Lower leg skin (tissue), 4 donors: ENCODE measurements around the gene OSGEP. TPM values are rescaled to one million over a fixed set of nuclear protein-coding genes. Genes with fewer than 3 reads are reported as not detected.

Experiments
- DNase-seq, 2 donors: peaks; one replicate each; pipeline ENCODE4 v3.0.0-alpha.2; 2019; ENCODE audit warnings: low spot score in 2 of 2
- H3K4me3 ChIP-seq: fragments of 200-600 bp; sonication (generic); 2 replicates; pipeline ENCODE4 v1.5.1; 2017; ENCODE audit warnings: mild to moderate bottlenecking, low read depth; ENCODE audit not compliant: poor library complexity, severe bottlenecking
- POLR2A ChIP-seq, 2 donors: fragments of 450-650 bp; IDR thresholded peaks; one replicate each; pipeline ENCODE4 v1.6.1; 2016 to 2017; ENCODE audit warnings: antibody characterized with exemption in 2 of 2, mild to moderate bottlenecking in 1 of 2, moderate library complexity in 1 of 2
- WGBS, 2 donors: methylation state at CpG; one replicate each; pipeline ENCODE4 v1.1.5; 2018; 5-methylcytosine and 5-hydroxymethylcytosine counted together
- intact Hi-C: fragments of 100-400 bp; cut with DNase I; formaldehyde crosslinking; loops from one replicate; pipeline ENCODE4 v1.15.0; 2023; ENCODE audit warnings: low total_unique reads
- total RNA-seq, 4 donors: library from RNA; depleted of rRNA; stranded (reverse); fragments of >200 nt; gene quantifications; one replicate each; pipeline ENCODE4 v1.1.0, GENCODE V29; 2016
- TF ChIP-seq, protein P1 (sequence below), 3 donors: fragments of 450-650 bp; IDR thresholded peaks; one replicate each; pipeline ENCODE4 v1.5.1; 2016; ENCODE audit warnings: antibody characterized with exemption in 3 of 3, mild to moderate bottlenecking in 3 of 3, moderate library complexity in 2 of 3

The OSGEP gene
- total RNA-seq, 4 donors from 2014 or later, result 13.8 to 54.5 (median 35.8) TPM

DNA sequence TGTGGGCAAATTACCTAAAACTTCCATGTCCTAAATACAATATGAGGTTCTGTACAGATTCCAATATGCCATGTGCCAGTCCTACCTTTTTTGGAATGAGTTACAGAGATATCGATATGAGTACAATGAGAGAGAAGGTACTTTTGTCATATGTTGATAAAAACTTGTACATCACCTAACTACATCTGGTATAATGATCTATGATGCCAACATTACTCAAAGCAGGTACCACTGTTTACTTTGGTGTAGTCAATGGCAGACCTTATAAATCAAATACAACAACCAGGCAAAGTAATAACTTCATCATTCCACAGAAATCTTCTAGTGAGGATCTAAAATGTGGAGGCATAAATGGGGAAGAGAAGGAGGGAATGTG, 54.0 kb downstream of the OSGEP start:
- DNase-seq, result no peak
- 67 to 70% methylated on average over 1 of the region's 1 CpG for WGBS, 2 donors
- H3K4me3 ChIP-seq, result no peak overlapping the region
- intact Hi-C loops, result no loop called here
- TF ChIP-seq, protein P1, sequence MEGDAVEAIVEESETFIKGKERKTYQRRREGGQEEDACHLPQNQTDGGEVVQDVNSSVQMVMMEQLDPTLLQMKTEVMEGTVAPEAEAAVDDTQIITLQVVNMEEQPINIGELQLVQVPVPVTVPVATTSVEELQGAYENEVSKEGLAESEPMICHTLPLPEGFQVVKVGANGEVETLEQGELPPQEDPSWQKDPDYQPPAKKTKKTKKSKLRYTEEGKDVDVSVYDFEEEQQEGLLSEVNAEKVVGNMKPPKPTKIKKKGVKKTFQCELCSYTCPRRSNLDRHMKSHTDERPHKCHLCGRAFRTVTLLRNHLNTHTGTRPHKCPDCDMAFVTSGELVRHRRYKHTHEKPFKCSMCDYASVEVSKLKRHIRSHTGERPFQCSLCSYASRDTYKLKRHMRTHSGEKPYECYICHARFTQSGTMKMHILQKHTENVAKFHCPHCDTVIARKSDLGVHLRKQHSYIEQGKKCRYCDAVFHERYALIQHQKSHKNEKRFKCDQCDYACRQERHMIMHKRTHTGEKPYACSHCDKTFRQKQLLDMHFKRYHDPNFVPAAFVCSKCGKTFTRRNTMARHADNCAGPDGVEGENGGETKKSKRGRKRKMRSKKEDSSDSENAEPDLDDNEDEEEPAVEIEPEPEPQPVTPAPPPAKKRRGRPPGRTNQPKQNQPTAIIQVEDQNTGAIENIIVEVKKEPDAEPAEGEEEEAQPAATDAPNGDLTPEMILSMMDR (IDR thresholded peaks at IDR 0.05), result no peak
- no peak for TF ChIP-seq POLR2A (IDR thresholded peaks at IDR 0.05)

DNA sequence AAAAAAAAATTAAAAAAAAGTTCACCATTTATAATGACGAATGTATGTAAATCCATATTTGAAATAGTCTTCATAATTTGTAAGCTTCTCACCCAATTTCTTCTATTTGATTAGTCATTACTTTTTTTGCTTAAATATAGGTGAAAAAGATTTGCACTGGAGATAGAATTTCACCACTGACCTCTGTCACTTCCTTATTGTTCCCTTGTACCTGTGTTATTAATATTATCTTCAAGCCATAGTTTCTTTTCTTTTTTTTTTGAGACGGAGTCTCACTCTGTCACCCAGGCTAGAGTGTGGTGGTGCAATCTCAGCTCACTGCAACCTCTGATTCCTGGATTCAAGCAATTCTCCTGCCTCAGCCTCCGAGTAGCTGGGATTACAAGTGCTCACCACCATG, 57.1 kb downstream of the OSGEP start:
- intact Hi-C loops, result no loop called here
- DNase-seq, result no peak
- WGBS, 2 donors, result 90 to 96% methylated on average over 3 of the region's 3 CpGs
- TF ChIP-seq POLR2A (IDR thresholded peaks at IDR 0.05), result no peak
- H3K4me3 ChIP-seq, result no peak overlapping the region

Other genes with a start within 250 kb of the OSGEP start
- gene OR11H6, start 231.1 kb downstream of the OSGEP start, total RNA-seq, result not detected
- gene OR11H7, start 225.8 kb downstream of the OSGEP start, total RNA-seq, result not detected
- not detected for gene OR11H4, start 215.5 kb downstream of the OSGEP start, total RNA-seq
- gene TTC5, start 148.9 kb downstream of the OSGEP start, total RNA-seq, result 10 to 100 TPM in 3 of 4 donors, 1 to 10 TPM in 1; 8.3 to 23.9 (median 13.8) TPM
- gene CCNB1IP1, start 121.5 kb downstream of the OSGEP start, total RNA-seq, result 10 to 100 TPM; 39.1 to 58.1 (median 50.4) TPM
- gene PARP2, start 111.2 kb downstream of the OSGEP start, total RNA-seq, result 10 to 100 TPM in 3 of 4 donors, 1 to 10 TPM in 1; 7.9 to 20.4 (median 13.0) TPM
- 10 to 100 TPM; 19.5 to 30.5 (median 23.6) TPM for gene TEP1, start 41.3 kb downstream of the OSGEP start, total RNA-seq
- gene KLHL33, start 18.6 kb downstream of the OSGEP start, total RNA-seq, result 1 to 10 TPM in 1 of 4 donors, under 1 TPM in 2, not detected in 1; 0.12 to 1.2 (median 0.36) TPM
- 100 to 1,000 TPM; 107 to 217 (median 119) TPM for gene APEX1, start 414 bp upstream of the OSGEP start, total RNA-seq
- 10 to 100 TPM; 26.0 to 34.6 (median 27.6) TPM for gene PIP4P1, start 6.6 kb upstream of the OSGEP start, total RNA-seq
- gene PNP, start 14.6 kb upstream of the OSGEP start, total RNA-seq, result 10 to 100 TPM; 23.0 to 48.8 (median 36.2) TPM
- not detected for gene RNASE10, start 50.7 kb upstream of the OSGEP start, total RNA-seq
- not detected for gene RNASE9, start 106.2 kb upstream of the OSGEP start, total RNA-seq
- not detected for gene RNASE11, start 133.2 kb upstream of the OSGEP start, total RNA-seq
- not detected for gene RNASE12, start 136.6 kb upstream of the OSGEP start, total RNA-seq
- gene OR6S1, start 186.9 kb upstream of the OSGEP start, total RNA-seq, result not detected
- gene RNASE4, start 229.7 kb upstream of the OSGEP start, total RNA-seq, result 100 to 1,000 TPM in 2 of 4 donors, 10 to 100 TPM in 2; 67.3 to 102 (median 90.6) TPM
- 10 to 100 TPM; 19.8 to 45.5 (median 32.1) TPM for gene ANG, start 234.0 kb upstream of the OSGEP start, total RNA-seq